Measurements from ENCODE around the gene GFPT2.

GRCh38 chr5:180253036-180253824 lies 99.9 kb downstream of the GFPT2 start:
- no peak for TF ChIP-seq POLR2A (IDR thresholded peaks at IDR 0.05)
- TF ChIP-seq CTCF (IDR thresholded peaks at IDR 0.05) = no peak
